Measurements from ENCODE around the gene CCDC186.

GRCh38 chr10:114172776-114173602 is 1.0 kb downstream of the CCDC186 start:
- TF ChIP-seq, protein P1, sequence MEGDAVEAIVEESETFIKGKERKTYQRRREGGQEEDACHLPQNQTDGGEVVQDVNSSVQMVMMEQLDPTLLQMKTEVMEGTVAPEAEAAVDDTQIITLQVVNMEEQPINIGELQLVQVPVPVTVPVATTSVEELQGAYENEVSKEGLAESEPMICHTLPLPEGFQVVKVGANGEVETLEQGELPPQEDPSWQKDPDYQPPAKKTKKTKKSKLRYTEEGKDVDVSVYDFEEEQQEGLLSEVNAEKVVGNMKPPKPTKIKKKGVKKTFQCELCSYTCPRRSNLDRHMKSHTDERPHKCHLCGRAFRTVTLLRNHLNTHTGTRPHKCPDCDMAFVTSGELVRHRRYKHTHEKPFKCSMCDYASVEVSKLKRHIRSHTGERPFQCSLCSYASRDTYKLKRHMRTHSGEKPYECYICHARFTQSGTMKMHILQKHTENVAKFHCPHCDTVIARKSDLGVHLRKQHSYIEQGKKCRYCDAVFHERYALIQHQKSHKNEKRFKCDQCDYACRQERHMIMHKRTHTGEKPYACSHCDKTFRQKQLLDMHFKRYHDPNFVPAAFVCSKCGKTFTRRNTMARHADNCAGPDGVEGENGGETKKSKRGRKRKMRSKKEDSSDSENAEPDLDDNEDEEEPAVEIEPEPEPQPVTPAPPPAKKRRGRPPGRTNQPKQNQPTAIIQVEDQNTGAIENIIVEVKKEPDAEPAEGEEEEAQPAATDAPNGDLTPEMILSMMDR (IDR thresholded peaks at IDR 0.05; ENCODE audit: low read depth, low read length, poor library complexity, severe bottlenecking), result no peak
- no peak for TF ChIP-seq EZH2phosphoT487 (IDR thresholded peaks at IDR 0.05; ENCODE audit: borderline replicate concordance, low read length)
